ENCODE results near the gene CLMN. TPM values are rescaled to one million over a fixed set of nuclear protein-coding genes. Genes with fewer than 3 reads are reported as not detected.

Gene CLMN
- total and polyA plus RNA-seq, 9 of the 15 experiments (the other 6 are each of a cell fraction or from before 2014, with no cell fraction given) = 0.01 to 0.18 (median 0.07) TPM; not detected in 4

DNA sequence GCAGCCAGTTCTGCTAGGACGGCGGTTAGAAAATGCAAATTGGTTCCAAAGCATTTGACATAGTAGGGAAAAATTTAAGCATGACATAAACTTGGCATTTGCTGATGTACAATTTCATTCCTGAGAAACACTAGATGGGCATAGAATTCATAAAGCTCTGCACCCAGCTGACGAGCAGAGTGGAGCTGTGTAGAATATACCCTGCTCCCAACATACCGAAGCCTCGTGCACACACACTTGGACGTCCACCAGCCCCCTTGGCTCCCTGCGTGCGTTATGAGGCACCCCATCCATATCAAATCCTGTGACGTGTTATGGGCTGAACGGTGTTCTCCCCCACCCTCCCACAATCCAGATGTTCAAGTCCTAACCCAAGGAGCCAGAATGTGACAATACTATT is 65.4 kb downstream of the CLMN start:
- FAIRE-seq = no peak
- no peaks in the 10 kb centered on the region for H4K20me1 ChIP-seq (replicated peaks; ENCODE audit: control insufficient read depth, insufficient read depth, low read length)
- no peak overlapping the region for H3K27ac ChIP-seq (ENCODE audit: extremely low read depth, low read depth, low read length)
- H3K79me2 ChIP-seq (ENCODE audit: control insufficient read depth, insufficient read depth, low read length) = no peaks in the 10 kb centered on the region
- no peaks in the 10 kb centered on the region for H3K36me3 ChIP-seq (ENCODE audit: control insufficient read depth, insufficient read depth, low read length)
- no peak overlapping the region for H3K9ac ChIP-seq (ENCODE audit: insufficient read depth in 1 of 2, low read depth in 2 of 2, low read length in 2 of 2)
- intact Hi-C loops (cut with micrococcal nuclease) = no loop called here
- H3K4me3 ChIP-seq = no peak overlapping the region
- no peak overlapping the region for H3K4me2 ChIP-seq (ENCODE audit: insufficient read depth, low read length)
- WGBS (ENCODE audit: insufficient coverage, low coverage, missing lambda C conversion rate) = 0% methylated on average over 10 of the region's 10 CpGs
- no peaks in the 10 kb centered on the region for H3K4me1 ChIP-seq (replicated peaks in 1 of 2; ENCODE audit: control insufficient read depth in 2 of 2, insufficient read depth in 2 of 2, low read length in 2 of 2)
- ChIA-PET CTCF (ENCODE audit: low intra/inter-chr PET ratio) (no interaction called here), POLR2A (interaction anchor here (0.7 kb wide), 1 partner anchor 141 kb away, joined by 3 read pairs; no protein-coding TSS in a partner anchor)
- in situ Hi-C loops (cut with MboI) = no loop called here
- H3K9me3 ChIP-seq (replicated peaks; ENCODE audit: control insufficient read depth, insufficient read depth, low read depth, low read length) = no peaks in the 10 kb centered on the region
- BruUV-seq (replicated peaks) = no TSS peak
- no peak for DNase-seq (ENCODE audit: extremely low read depth in 1 of 4, low spot score in 3 of 4)
- H3K9me1 ChIP-seq (ENCODE audit: control insufficient read depth, insufficient read depth, low read length) = no peaks in the 10 kb centered on the region
- no peak overlapping the region for H2AFZ ChIP-seq (ENCODE audit: low read depth, low read length)
- no peak for ATAC-seq
- H3K27me3 ChIP-seq (ENCODE audit: control insufficient read depth in 2 of 2, insufficient read depth in 2 of 2, low read length in 2 of 2) = peaks cover 2 to 32% of the 10 kb centered on the region in 2 experiments; a peak in 2 of 5 replicates
- no peak for TF ChIP-seq ZNF79 (CRISPR knock-in tag; IDR thresholded peaks at IDR 0.05; ENCODE audit: low read depth)
- no peak for TF ChIP-seq FOXJ3 (CRISPR knock-in tag; IDR thresholded peaks at IDR 0.05)
- no peak for TF ChIP-seq GABPB2 (CRISPR knock-in tag; conservative IDR thresholded peaks at IDR 0.05)
- TF ChIP-seq RHOXF2B (CRISPR knock-in tag; conservative IDR thresholded peaks at IDR 0.05) = no peak
- TF ChIP-seq ZNF551 (CRISPR knock-in tag; IDR thresholded peaks at IDR 0.05) = no peak
- no peak for TF ChIP-seq CCNT2 (IDR thresholded peaks at IDR 0.05; ENCODE audit: borderline replicate concordance, extremely low read depth, insufficient read length, low read depth, low read length)
- TF ChIP-seq, protein P1, sequence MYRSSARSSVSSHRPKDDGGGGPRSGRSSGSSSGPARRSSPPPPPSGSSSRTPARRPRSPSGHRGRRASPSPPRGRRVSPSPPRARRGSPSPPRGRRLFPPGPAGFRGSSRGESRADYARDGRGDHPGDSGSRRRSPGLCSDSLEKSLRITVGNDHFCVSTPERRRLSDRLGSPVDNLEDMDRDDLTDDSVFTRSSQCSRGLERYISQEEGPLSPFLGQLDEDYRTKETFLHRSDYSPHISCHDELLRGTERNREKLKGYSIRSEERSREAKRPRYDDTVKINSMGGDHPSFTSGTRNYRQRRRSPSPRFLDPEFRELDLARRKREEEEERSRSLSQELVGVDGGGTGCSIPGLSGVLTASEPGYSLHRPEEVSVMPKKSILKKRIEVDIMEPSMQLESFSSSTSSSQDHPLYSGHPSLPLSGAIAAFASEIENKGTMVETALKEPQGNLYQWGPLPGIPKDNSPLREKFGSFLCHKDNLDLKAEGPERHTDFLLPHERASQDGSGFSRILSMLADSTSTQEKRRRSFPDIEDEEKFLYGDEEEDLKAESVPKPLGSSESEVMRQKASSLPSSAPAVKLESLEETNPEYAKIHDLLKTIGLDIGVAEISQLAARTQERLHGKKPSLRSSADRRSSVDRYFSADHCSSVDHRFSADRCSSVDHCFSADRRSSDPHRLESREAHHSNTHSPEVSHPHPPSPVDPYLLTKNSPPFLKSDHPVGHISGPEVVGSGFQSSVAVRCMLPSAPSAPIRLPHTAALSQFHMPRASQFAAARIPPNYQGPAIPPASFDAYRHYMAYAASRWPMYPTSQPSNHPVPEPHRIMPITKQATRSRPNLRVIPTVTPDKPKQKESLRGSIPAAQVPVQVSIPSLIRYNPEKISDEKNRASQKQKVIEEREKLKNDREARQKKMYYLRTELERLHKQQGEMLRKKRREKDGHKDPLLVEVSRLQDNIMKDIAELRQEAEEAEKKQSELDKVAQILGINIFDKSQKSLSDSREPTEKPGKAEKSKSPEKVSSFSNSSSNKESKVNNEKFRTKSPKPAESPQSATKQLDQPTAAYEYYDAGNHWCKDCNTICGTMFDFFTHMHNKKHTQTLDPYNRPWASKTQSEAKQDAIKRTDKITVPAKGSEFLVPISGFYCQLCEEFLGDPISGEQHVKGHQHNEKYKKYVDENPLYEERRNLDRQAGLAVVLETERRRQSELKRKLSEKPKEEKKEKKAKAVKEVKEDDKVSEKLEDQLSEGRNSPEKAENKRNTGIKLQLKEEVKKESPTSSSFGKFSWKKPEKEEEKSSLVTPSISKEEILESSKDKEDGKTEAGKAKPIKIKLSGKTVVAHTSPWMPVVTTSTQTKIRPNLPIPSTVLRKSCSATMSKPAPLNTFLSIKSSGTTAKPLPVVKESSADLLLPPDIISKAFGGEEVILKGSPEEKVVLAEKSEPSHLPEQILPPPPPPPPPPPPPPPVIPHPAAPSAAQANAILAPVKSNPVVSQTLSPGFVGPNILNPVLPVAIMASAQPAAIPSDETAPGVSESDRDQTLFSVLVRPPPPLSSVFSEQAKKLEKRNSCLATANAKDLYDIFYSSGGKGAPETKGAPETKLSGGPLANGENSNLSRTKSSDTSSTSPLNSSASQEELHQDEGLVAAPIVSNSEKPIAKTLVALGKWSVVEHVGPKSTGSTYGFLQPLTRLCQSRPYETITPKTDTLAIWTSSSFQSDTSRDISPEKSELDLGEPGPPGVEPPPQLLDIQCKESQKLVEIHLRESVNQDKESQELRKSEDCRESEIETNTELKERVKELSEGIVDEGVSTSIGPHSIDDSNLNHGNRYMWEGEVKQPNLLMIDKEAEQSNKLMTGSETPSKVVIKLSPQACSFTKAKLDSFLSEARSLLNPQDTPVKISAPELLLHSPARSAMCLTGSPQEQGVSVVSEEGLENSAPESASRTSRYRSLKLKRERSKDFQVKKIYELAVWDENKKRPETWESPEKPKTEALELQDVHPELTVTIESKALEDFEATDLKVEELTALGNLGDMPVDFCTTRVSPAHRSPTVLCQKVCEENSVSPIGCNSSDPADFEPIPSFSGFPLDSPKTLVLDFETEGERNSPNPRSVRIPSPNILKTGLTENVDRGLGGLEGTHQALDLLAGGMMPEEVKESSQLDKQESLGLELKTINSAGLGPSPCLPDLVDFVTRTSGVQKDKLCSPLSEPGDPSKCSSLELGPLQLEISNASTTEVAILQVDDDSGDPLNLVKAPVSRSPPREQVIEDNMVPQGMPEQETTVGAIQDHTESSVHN (IDR thresholded peaks at IDR 0.05; ENCODE audit: borderline replicate concordance in 1 of 2, low read depth in 1 of 2) = no peak
- no peak for TF ChIP-seq FIP1L1 (IDR thresholded peaks at IDR 0.05; ENCODE audit: low read depth, low read length, poor library complexity, severe bottlenecking)
- TF ChIP-seq HMGN3 (IDR thresholded peaks at IDR 0.05; ENCODE audit: borderline replicate concordance, extremely low read depth, insufficient read length, low read depth, low read length) = no peak
- TF ChIP-seq TRIM28 (IDR thresholded peaks at IDR 0.05) = no peak
- no peak for TF ChIP-seq RB1 (IDR thresholded peaks at IDR 0.05; ENCODE audit: low read depth)
- TF ChIP-seq, protein P2, sequence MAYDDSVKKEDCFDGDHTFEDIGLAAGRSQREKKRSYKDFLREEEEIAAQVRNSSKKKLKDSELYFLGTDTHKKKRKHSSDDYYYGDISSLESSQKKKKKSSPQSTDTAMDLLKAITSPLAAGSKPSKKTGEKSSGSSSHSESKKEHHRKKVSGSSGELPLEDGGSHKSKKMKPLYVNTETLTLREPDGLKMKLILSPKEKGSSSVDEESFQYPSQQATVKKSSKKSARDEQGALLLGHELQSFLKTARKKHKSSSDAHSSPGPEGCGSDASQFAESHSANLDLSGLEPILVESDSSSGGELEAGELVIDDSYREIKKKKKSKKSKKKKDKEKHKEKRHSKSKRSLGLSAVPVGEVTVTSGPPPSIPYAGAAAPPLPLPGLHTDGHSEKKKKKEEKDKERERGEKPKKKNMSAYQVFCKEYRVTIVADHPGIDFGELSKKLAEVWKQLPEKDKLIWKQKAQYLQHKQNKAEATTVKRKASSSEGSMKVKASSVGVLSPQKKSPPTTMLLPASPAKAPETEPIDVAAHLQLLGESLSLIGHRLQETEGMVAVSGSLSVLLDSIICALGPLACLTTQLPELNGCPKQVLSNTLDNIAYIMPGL (CRISPR knock-in tag; IDR thresholded peaks at IDR 0.05) = no peak

Data from K562 (cell line).